Ishikawa (cell line): ENCODE data around the gene DTNBP1.

ENCODE experiments used
- CEBPB ChIP-seq: IDR thresholded peaks from 2 replicates; pipeline ENCODE4 v1.6.1; 2012
- FOXM1 ChIP-seq: IDR thresholded peaks from 2 replicates; pipeline ENCODE4 v1.6.1; 2012; ENCODE audit warnings: low read depth, borderline replicate concordance
- RAD21 ChIP-seq: IDR thresholded peaks from 2 replicates; pipeline ENCODE4 v1.6.1; 2012; ENCODE audit warnings: low read depth
- REST ChIP-seq: IDR thresholded peaks from 2 replicates; pipeline ENCODE4 v1.6.1; 2012; ENCODE audit warnings: low read depth, mild to moderate bottlenecking
- YY1 ChIP-seq: IDR thresholded peaks from 2 replicates; pipeline ENCODE4 v1.6.1; 2012; ENCODE audit warnings: low read depth

DNA sequence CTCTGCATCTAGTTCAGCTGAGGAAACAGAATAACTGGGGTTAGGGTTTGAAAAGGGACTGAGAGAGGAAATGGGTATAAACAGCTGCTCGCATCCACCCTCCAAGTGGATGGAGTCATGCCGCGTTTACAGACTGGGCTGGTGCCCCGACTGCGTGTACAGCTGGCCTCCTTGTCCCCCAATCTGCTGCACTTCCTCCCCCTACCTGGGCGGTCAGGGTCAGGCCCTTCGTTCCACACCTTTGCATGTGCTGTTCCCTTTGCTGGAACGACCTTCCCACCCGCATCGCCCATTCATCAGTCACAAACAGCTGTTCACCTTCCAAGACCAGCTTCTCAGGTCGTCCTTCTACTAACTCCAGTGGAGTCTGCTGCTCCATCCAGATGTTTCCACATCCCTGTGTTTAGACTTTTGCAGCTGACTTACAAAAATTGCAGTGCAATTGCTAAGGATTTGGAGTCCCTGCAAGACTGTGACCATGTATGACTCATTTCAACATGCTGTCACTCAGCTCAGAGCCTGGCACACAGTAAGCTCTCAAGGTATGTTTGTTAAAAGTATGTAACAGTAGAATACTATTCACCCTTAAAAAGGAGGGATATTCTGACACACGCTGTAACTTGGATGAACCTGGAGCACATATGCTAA lies 129.3 kb downstream of the DTNBP1 start:
- TF ChIP-seq CEBPB: no peak
- no peak for TF ChIP-seq FOXM1
- no peak for TF ChIP-seq REST
- TF ChIP-seq RAD21: no peak
- no peak for TF ChIP-seq YY1
